Tibial nerve (tissue), 4 donors: ENCODE measurements around the gene MYO1D.

Source experiments
- EP300 ChIP-seq, 2 donors: sonication (generic); formaldehyde crosslinking; IDR thresholded peaks; one replicate each; pipeline ENCODE4 v1.6.1; 2017; ENCODE audit warnings: antibody characterized with exemption in 2 of 2, mild to moderate bottlenecking in 1 of 2
- POLR2A ChIP-seq, 2 donors: fragments of 450-650 bp; IDR thresholded peaks; one replicate each; pipeline ENCODE4 v1.6.1; 2017; ENCODE audit warnings: antibody characterized with exemption in 2 of 2, mild to moderate bottlenecking in 2 of 2, moderate library complexity in 2 of 2
- TF ChIP-seq, protein P1 (sequence below), 5 experiments: fragments of 200-600 bp in 3 of 5; fragments of 450-650 bp in 2 of 5; sonication (generic) in 3 of 5; IDR thresholded peaks; one replicate each; pipeline ENCODE4 v1.5.1; 2016 to 2019; ENCODE audit warnings: antibody characterized with exemption in 5 of 5, mild to moderate bottlenecking in 3 of 5, moderate library complexity in 2 of 5

- TF ChIP-seq, protein P1, sequence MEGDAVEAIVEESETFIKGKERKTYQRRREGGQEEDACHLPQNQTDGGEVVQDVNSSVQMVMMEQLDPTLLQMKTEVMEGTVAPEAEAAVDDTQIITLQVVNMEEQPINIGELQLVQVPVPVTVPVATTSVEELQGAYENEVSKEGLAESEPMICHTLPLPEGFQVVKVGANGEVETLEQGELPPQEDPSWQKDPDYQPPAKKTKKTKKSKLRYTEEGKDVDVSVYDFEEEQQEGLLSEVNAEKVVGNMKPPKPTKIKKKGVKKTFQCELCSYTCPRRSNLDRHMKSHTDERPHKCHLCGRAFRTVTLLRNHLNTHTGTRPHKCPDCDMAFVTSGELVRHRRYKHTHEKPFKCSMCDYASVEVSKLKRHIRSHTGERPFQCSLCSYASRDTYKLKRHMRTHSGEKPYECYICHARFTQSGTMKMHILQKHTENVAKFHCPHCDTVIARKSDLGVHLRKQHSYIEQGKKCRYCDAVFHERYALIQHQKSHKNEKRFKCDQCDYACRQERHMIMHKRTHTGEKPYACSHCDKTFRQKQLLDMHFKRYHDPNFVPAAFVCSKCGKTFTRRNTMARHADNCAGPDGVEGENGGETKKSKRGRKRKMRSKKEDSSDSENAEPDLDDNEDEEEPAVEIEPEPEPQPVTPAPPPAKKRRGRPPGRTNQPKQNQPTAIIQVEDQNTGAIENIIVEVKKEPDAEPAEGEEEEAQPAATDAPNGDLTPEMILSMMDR (IDR thresholded peaks at IDR 0.05): no peak
- TF ChIP-seq POLR2A (IDR thresholded peaks at IDR 0.05) (no peak), EP300 (IDR thresholded peaks at IDR 0.05) (no peak)
These were observed 48.1 kb downstream of the MYO1D start for GRCh38 chr17:32828822-32829221.
